SK-N-SH treated with all-trans-retinoic acid at 6 μM for 48 hours (cell line): Measurements from ENCODE around the gene CLNK.

Experiments
- ATAC-seq: fragments of 200-7000 bp; cut with Tn5 transposase; 3 replicates; pipeline ENCODE4 v1.9.1; 2020; ENCODE audit warnings: mild to moderate bottlenecking, moderate library complexity
- ARNTL ChIP-seq: fragments of 450-650 bp; formaldehyde crosslinking; IDR thresholded peaks from 2 replicates; pipeline ENCODE4 v1.5.0; 2020; ENCODE audit warnings: low read depth, mild to moderate bottlenecking, moderate library complexity, borderline replicate concordance
- BACH2 ChIP-seq: fragments of 250-450 bp; sonication (Bioruptor Pico); IDR thresholded peaks from 2 replicates; pipeline ENCODE4 v1.9.0; 2021; ENCODE audit warnings: mild to moderate bottlenecking, borderline replicate concordance
- CREB5 ChIP-seq: fragments of 250-450 bp; sonication (Bioruptor Pico); IDR thresholded peaks from 2 replicates; pipeline ENCODE4 v1.5.1; 2020; ENCODE audit warnings: low read depth, mild to moderate bottlenecking, moderate library complexity
- CSDC2 ChIP-seq: fragments of 250-450 bp; sonication (Bioruptor Pico); IDR thresholded peaks from 2 replicates; pipeline ENCODE4 v1.5.0; 2020; ENCODE audit warnings: mild to moderate bottlenecking, moderate library complexity
- CSRNP3 ChIP-seq: fragments of 250-450 bp; sonication (Bioruptor Pico); IDR thresholded peaks from 2 replicates; pipeline ENCODE4 v1.5.1; 2021; ENCODE audit warnings: mild to moderate bottlenecking, moderate library complexity
- ESRRG ChIP-seq: fragments of 250-450 bp; sonication (Bioruptor Pico); IDR thresholded peaks from 2 replicates; pipeline ENCODE4 v1.6.1; 2021; ENCODE audit warnings: mild to moderate bottlenecking
- GLIS3 ChIP-seq: fragments of 250-450 bp; sonication (Bioruptor Pico); IDR thresholded peaks from 2 replicates; pipeline ENCODE4 v1.5.0; 2020; ENCODE audit warnings: mild to moderate bottlenecking, moderate library complexity
- ISL1 ChIP-seq: fragments of 250-450 bp; sonication (Bioruptor Pico); IDR thresholded peaks from 2 replicates; pipeline ENCODE4 v2.1.2; 2022; ENCODE audit warnings: mild to moderate bottlenecking, moderate library complexity
- OSR1 ChIP-seq: fragments of 250-450 bp; sonication (Bioruptor Pico); IDR thresholded peaks from 2 replicates; pipeline ENCODE4 v1.8.0; 2022; ENCODE audit warnings: moderate library complexity, mild to moderate bottlenecking, inconsistent platforms
- PATZ1 ChIP-seq: fragments of 250-450 bp; sonication (Bioruptor Pico); IDR thresholded peaks from 2 replicates; pipeline ENCODE4 v1.8.0; 2020; ENCODE audit warnings: mild to moderate bottlenecking, moderate library complexity, borderline replicate concordance
- POU6F1 ChIP-seq: fragments of 250-450 bp; sonication (Bioruptor Pico); IDR thresholded peaks from 2 replicates; pipeline ENCODE4 v1.8.0; 2021; ENCODE audit warnings: low read depth, mild to moderate bottlenecking, moderate library complexity, borderline replicate concordance
- PPARA ChIP-seq: fragments of 250-450 bp; sonication (Bioruptor Pico); IDR thresholded peaks from 2 replicates; pipeline ENCODE4 v1.5.0; 2020; ENCODE audit warnings: mild to moderate bottlenecking, borderline replicate concordance
- RARB ChIP-seq: fragments of 250-450 bp; sonication (Bioruptor Pico); IDR thresholded peaks from 2 replicates; pipeline ENCODE4 v1.8.0; 2021; ENCODE audit warnings: mild to moderate bottlenecking, moderate library complexity
- SNAI2 ChIP-seq: fragments of 250-450 bp; sonication (Bioruptor Pico); IDR thresholded peaks from 2 replicates; pipeline ENCODE4 v1.5.0; 2020; ENCODE audit warnings: mild to moderate bottlenecking, moderate library complexity
- TCF4 ChIP-seq: fragments of 250-450 bp; sonication (Bioruptor Pico); IDR thresholded peaks from 2 replicates; pipeline ENCODE4 v1.8.0; 2021; ENCODE audit warnings: mild to moderate bottlenecking, moderate library complexity, borderline replicate concordance
- TOX ChIP-seq: fragments of 250-450 bp; sonication (Bioruptor Pico); IDR thresholded peaks from 2 replicates; pipeline ENCODE4 v1.8.0; 2021; ENCODE audit warnings: mild to moderate bottlenecking, moderate library complexity, borderline replicate concordance
- TSHZ2 ChIP-seq: fragments of 250-450 bp; sonication (Bioruptor Pico); IDR thresholded peaks from 2 replicates; pipeline ENCODE4 v1.5.0; 2020; ENCODE audit warnings: mild to moderate bottlenecking, moderate library complexity
- ZC3H10 ChIP-seq: fragments of 250-450 bp; sonication (Bioruptor Pico); IDR thresholded peaks from 2 replicates; pipeline ENCODE4 v1.5.1; 2021; ENCODE audit warnings: mild to moderate bottlenecking, moderate library complexity
- ZFP3 ChIP-seq: fragments of 250-450 bp; sonication (Bioruptor Pico); IDR thresholded peaks from 2 replicates; pipeline ENCODE4 v1.5.0; 2020; ENCODE audit warnings: mild to moderate bottlenecking, moderate library complexity
- ZFP30 ChIP-seq: fragments of 450-650 bp; formaldehyde crosslinking; IDR thresholded peaks from 2 replicates; pipeline ENCODE4 v1.5.0; 2022; ENCODE audit warnings: mild to moderate bottlenecking, moderate library complexity
- ZNF565 ChIP-seq: fragments of 450-650 bp; formaldehyde crosslinking; conservative IDR thresholded peaks from 2 replicates; pipeline ENCODE4 v1.5.0; 2020; ENCODE audit warnings: low read depth, mild to moderate bottlenecking, moderate library complexity
- ZNF70 ChIP-seq: fragments of 450-650 bp; formaldehyde crosslinking; IDR thresholded peaks from 2 replicates; pipeline ENCODE4 v1.5.0; 2020; ENCODE audit warnings: mild to moderate bottlenecking, moderate library complexity
- ZNF8 ChIP-seq: fragments of 450-650 bp; formaldehyde crosslinking; IDR thresholded peaks from 2 replicates; pipeline ENCODE4 v1.5.0; 2020; ENCODE audit warnings: mild to moderate bottlenecking, moderate library complexity

The CLNK gene

GRCh38 chr4:10596586-10597290 lies 87.8 kb downstream of the CLNK start:
- TF ChIP-seq ZNF565 (no peak), TOX (CRISPR knock-in tag) (no peak), PPARA (CRISPR knock-in tag) (no peak), OSR1 (CRISPR knock-in tag) (no peak), ZNF70 (CRISPR knock-in tag) (no peak), ARNTL (CRISPR knock-in tag) (no peak), ZNF8 (CRISPR knock-in tag) (no peak)
- ATAC-seq, result no peak

GRCh38 chr4:10593130-10593529 lies 91.4 kb downstream of the CLNK start:
- TF ChIP-seq ESRRG (CRISPR knock-in tag) (no peak), ZNF8 (CRISPR knock-in tag) (no peak), CSDC2 (CRISPR knock-in tag) (no peak), PPARA (CRISPR knock-in tag) (no peak), ARNTL (CRISPR knock-in tag) (no peak), BACH2 (CRISPR knock-in tag) (no peak)
- no peak for ATAC-seq

DNA sequence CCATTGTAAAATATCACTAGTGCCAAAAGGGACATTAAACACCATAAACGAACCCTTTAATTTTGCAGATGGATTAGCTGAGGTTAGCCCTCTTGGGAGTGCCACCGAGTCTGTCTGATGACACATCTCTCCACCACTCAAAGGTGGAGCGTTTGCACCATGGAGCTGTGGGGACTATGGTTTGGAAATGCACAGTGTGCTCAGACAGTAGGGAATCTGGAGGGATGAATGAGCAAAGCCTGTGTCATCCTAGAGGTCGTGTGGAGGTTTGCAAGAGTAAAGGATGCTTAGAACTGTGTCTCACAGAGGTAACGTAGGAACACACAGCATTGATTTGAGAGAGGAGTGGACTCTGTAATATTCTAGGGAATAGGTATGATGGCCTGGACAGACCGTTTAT lies 93.7 kb downstream of the CLNK start:
- ATAC-seq, result no peak
- TF ChIP-seq ZFP3 (no peak), CREB5 (CRISPR knock-in tag) (no peak), CSDC2 (CRISPR knock-in tag) (no peak), RARB (CRISPR knock-in tag) (no peak), ESRRG (CRISPR knock-in tag) (no peak), ZNF8 (CRISPR knock-in tag) (no peak), ZNF565 (no peak), CSRNP3 (CRISPR knock-in tag) (no peak), GLIS3 (CRISPR knock-in tag) (no peak), TCF4 (CRISPR knock-in tag) (no peak), ZC3H10 (CRISPR knock-in tag) (no peak), ISL1 (CRISPR knock-in tag) (no peak), TSHZ2 (CRISPR knock-in tag) (no peak), TOX (CRISPR knock-in tag) (no peak), ZNF70 (CRISPR knock-in tag) (no peak), ZFP30 (no peak), ARNTL (CRISPR knock-in tag) (no peak), POU6F1 (CRISPR knock-in tag) (no peak)

DNA sequence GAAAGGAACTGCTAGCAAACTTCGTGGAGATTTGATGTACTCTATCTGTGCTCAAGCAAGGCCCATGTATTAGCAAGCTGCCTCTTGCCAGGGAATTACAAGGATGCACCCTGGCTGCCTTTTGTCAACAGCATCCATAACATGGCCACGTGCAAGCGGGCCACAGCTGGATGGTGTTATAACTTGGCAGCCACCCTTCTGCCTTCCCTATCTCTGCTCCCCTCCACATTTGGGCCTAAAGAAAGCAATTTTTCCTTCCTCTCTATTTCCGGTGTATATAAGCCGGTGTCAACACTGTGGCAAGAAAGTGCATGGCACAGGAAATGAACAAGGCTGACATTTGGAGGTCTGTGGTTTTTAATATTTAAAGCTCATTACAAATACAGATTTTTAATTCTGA lies 94.8 kb downstream of the CLNK start:
- no peak for ATAC-seq
- TF ChIP-seq SNAI2 (CRISPR knock-in tag), result no peak
- TF ChIP-seq OSR1 (CRISPR knock-in tag), result no peak
- TF ChIP-seq ZC3H10 (CRISPR knock-in tag), result no peak
- no peak for TF ChIP-seq TCF4 (CRISPR knock-in tag)
- TF ChIP-seq PATZ1 (CRISPR knock-in tag), result no peak
- no peak for TF ChIP-seq CREB5 (CRISPR knock-in tag)
- TF ChIP-seq CSDC2 (CRISPR knock-in tag), result no peak
- no peak for TF ChIP-seq PPARA (CRISPR knock-in tag)
- TF ChIP-seq GLIS3 (CRISPR knock-in tag), result no peak
- TF ChIP-seq BACH2 (CRISPR knock-in tag), result no peak
- TF ChIP-seq CSRNP3 (CRISPR knock-in tag), result no peak
- TF ChIP-seq ZFP30, result no peak
